Loucy (cell line): ENCODE measurements around the gene NFATC1.
"Not testable (repeated sequence)": the region's sequence is repeated elsewhere in the genome, so short reads cannot be mapped to it uniquely, and the experiment has no call there.

Experiments used
- H2AFZ ChIP-seq: fragments of 200-600 bp; sonication (generic); 2 replicates; pipeline ENCODE4 v1.6.0; 2016; ENCODE audit warnings: antibody characterized with exemption, mild to moderate bottlenecking, low read length, moderate library complexity
- H3F3A ChIP-seq: fragments of 200-600 bp; 2 replicates; pipeline ENCODE4 v1.6.0; 2016; ENCODE audit warnings: antibody characterized with exemption, low read depth, mild to moderate bottlenecking
- H3K27me3 ChIP-seq: fragments of 200-600 bp; sonication (generic); 2 replicates; pipeline ENCODE4 v1.6.1; 2014; ENCODE audit warnings: low read length, mild to moderate bottlenecking; ENCODE audit not compliant: insufficient read depth, poor library complexity, severe bottlenecking
- H3K36me3 ChIP-seq: fragments of 200-600 bp; sonication (generic); 2 replicates; pipeline ENCODE4 v1.6.1; 2016; ENCODE audit warnings: low read length; ENCODE audit not compliant: insufficient read depth
- H3K4me1 ChIP-seq: fragments of 200-600 bp; sonication (generic); 2 replicates; pipeline ENCODE4 v1.5.1; 2014; ENCODE audit warnings: low read length, mild to moderate bottlenecking; ENCODE audit not compliant: insufficient read depth, poor library complexity, severe bottlenecking
- H3K4me2 ChIP-seq: fragments of 200-600 bp; sonication (generic); 2 replicates; pipeline ENCODE4 v1.6.0; 2014; ENCODE audit warnings: antibody characterized with exemption, low read length, low read depth, mild to moderate bottlenecking; ENCODE audit not compliant: poor library complexity, severe bottlenecking
- H3K4me3 ChIP-seq: fragments of 200-600 bp; sonication (generic); 2 replicates; pipeline ENCODE4 v1.5.1; 2014; ENCODE audit warnings: low read length, mild to moderate bottlenecking, mixed read lengths; ENCODE audit not compliant: poor library complexity, severe bottlenecking
- H3K79me2 ChIP-seq: fragments of 200-600 bp; sonication (generic); 2 replicates; pipeline ENCODE4 v1.6.1; 2014; ENCODE audit warnings: low read length; ENCODE audit not compliant: insufficient read depth
- H3K9ac ChIP-seq: fragments of 200-600 bp; sonication (generic); 2 replicates; pipeline ENCODE4 v1.6.0; 2014; ENCODE audit warnings: mild to moderate bottlenecking, low read depth, low read length, moderate library complexity; ENCODE audit not compliant: poor library complexity, severe bottlenecking
- H3K9me2 ChIP-seq: fragments of 200-600 bp; sonication (generic); replicated peaks from 2 replicates; pipeline ENCODE4 v1.6.1; 2016; ENCODE audit warnings: low read depth, low read length, mixed read lengths
- H3K9me3 ChIP-seq: fragments of 200-600 bp; sonication (generic); 2 replicates; pipeline ENCODE4 v1.6.1; 2014; ENCODE audit warnings: mild to moderate bottlenecking, antibody characterized with exemption, low read length, low read depth; ENCODE audit not compliant: insufficient read depth
- H4K20me1 ChIP-seq: fragments of 200-600 bp; sonication (generic); 2 replicates; pipeline ENCODE4 v1.6.0; 2014; ENCODE audit warnings: antibody characterized with exemption, low read length, mild to moderate bottlenecking; ENCODE audit not compliant: insufficient read depth, poor library complexity, severe bottlenecking
- CTCF ChIP-seq: fragments of 200-600 bp; sonication (generic); conservative IDR thresholded peaks from 2 replicates; pipeline ENCODE4 v1.5.1; 2014; ENCODE audit warnings: mild to moderate bottlenecking, antibody characterized with exemption, low read length
- EZH2phosphoT487 ChIP-seq: fragments of 200-600 bp; IDR thresholded peaks from 2 replicates; pipeline ENCODE4 v1.6.1; 2018; ENCODE audit warnings: antibody characterized with exemption, mild to moderate bottlenecking, moderate library complexity, borderline replicate concordance

NFATC1 gene

DNA sequence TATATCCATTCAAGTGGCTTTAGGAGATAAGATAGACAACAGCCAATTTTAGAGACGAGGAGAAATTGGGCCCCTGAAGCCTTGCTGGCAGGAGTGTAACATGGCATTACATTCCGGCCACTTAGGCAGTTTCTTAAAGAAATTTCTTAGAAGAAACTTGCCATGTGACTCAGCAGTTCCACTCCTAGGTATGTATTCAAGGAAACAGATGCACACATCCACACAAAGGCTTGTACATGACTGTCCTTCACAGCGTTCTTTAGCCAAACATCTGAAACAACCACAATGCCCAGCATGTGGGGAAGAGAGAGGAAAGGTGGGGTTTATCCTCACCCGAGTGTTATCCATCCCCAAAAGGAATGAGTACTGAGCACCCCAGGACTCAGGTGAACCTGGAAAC lies 107.1 kb downstream of the NFATC1 start:
- H2AFZ ChIP-seq = no peak overlapping the region
- H3K4me3 ChIP-seq = no peak overlapping the region
- H3F3A ChIP-seq = no peaks in the 10 kb centered on the region
- no peaks in the 10 kb centered on the region for H3K9me2 ChIP-seq
- peaks cover 14% of the 10 kb centered on the region for H3K9me3 ChIP-seq
- H3K79me2 ChIP-seq = no peaks in the 10 kb centered on the region
- peaks cover 9% of the 10 kb centered on the region for H3K4me1 ChIP-seq
- no peaks in the 10 kb centered on the region for H4K20me1 ChIP-seq
- no peak overlapping the region for H3K9ac ChIP-seq
- no peak overlapping the region for H3K4me2 ChIP-seq
- no peaks in the 10 kb centered on the region for H3K36me3 ChIP-seq
- TF ChIP-seq CTCF (no peak), EZH2phosphoT487 (no peak)
- no peaks in the 10 kb centered on the region for H3K27me3 ChIP-seq

GRCh38 chr18:79503406-79503805 lies 107.7 kb downstream of the NFATC1 start:
- Histone ChIP-seq H3K4me1 (peaks cover 9% of the 10 kb centered on the region), H3K9me3 (peaks cover 13% of the 10 kb centered on the region), H3F3A (no peaks in the 10 kb centered on the region), H3K9ac (no peak overlapping the region), H3K27me3 (no peaks in the 10 kb centered on the region), H3K4me3 (no peak overlapping the region), H3K4me2 (no peak overlapping the region), H3K9me2 (no peaks in the 10 kb centered on the region), H2AFZ (no peak overlapping the region), H3K79me2 (no peaks in the 10 kb centered on the region), H3K36me3 (no peaks in the 10 kb centered on the region), H4K20me1 (no peaks in the 10 kb centered on the region)
- TF ChIP-seq EZH2phosphoT487 = no peak
- no peak for TF ChIP-seq CTCF

DNA sequence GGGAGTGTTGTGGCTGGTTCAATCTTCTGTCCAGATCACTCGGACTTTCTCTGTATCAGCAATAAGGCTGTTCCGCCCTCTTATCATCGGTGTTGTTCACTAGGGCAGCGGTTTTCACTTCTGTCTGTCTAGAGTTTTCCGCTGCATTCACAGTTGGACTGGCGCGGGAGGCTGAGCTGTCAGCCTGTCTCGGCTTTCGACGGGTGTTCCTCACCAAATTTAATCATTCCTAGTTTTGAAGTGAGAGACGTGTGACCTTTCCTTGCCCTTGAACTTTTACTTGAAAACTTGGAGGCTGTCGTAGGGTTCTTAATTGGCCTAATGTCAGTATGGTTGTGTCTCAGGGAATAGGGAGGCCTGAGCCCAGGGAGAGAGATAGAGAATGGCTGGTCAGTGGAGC lies 108.3 kb downstream of the NFATC1 start:
- no peak overlapping the region for H2AFZ ChIP-seq
- no peak overlapping the region for H3K4me3 ChIP-seq
- peaks cover 7% of the 10 kb centered on the region for H3K9me3 ChIP-seq
- no peaks in the 10 kb centered on the region for H3F3A ChIP-seq
- H4K20me1 ChIP-seq = no peaks in the 10 kb centered on the region
- H3K36me3 ChIP-seq = no peaks in the 10 kb centered on the region
- TF ChIP-seq EZH2phosphoT487 (no peak), CTCF (no peak)
- H3K9ac ChIP-seq = no peak overlapping the region
- no peak overlapping the region for H3K4me2 ChIP-seq
- H3K4me1 ChIP-seq = peaks cover 9% of the 10 kb centered on the region
- no peaks in the 10 kb centered on the region for H3K9me2 ChIP-seq
- no peaks in the 10 kb centered on the region for H3K79me2 ChIP-seq
- H3K27me3 ChIP-seq = no peaks in the 10 kb centered on the region

- not testable (repeated sequence) for H3K4me2 ChIP-seq, H3K4me1 ChIP-seq, H3K9me3 ChIP-seq, H3K36me3 ChIP-seq, H3K27me3 ChIP-seq, H3K4me3 ChIP-seq, H3F3A ChIP-seq, H3K9me2 ChIP-seq, H3K9ac ChIP-seq, H3K79me2 ChIP-seq, H2AFZ ChIP-seq, H4K20me1 ChIP-seq
Observed at GRCh38 chr18:79504495-79504894, 108.8 kb downstream of the NFATC1 start.

GRCh38 chr18:79505465-79505864 lies 109.7 kb downstream of the NFATC1 start:
- not testable (repeated sequence) for H3K36me3 ChIP-seq, H3K4me1 ChIP-seq, H3K79me2 ChIP-seq, H3K9ac ChIP-seq, H3K9me2 ChIP-seq, H2AFZ ChIP-seq, H3K4me2 ChIP-seq, H3K9me3 ChIP-seq, H3K27me3 ChIP-seq, H4K20me1 ChIP-seq, H3K4me3 ChIP-seq, H3F3A ChIP-seq
